HEK293 (cell line): ENCODE results near the gene HINT1.

ENCODE experiments used
- CTCF ChIA-PET: fragments of 350-600 bp; formaldehyde crosslinking; extraction: SDS; loops from one replicate; lab custom pipeline; 2021; ENCODE audit warnings: antibody characterized with exemption; lab: Yijun Ruan, JAX
- POLR2A ChIA-PET: fragments of 300-600 bp; formaldehyde crosslinking; extraction: SDS; loops from one replicate; lab custom pipeline; 2020; ENCODE audit warnings: antibody characterized with exemption, inconsistent platforms; lab: Yijun Ruan, JAX
- H3K27ac ChIP-seq: fragments of 200-500 bp; sonication (Bioruptor generic); 2 replicates; pipeline ENCODE4 v1.5.1; 2014; ENCODE audit warnings: low read depth, low read length, control low read depth, inconsistent platforms; ENCODE audit errors: extremely low read depth
- H3K36me3 ChIP-seq, 2 experiments: fragments of 200-500 bp in 1 of 2; sonication (Bioruptor generic) in 1 of 2; 1 replicate in 1 of 2; 2 replicates in 1 of 2; pipeline ENCODE4 v1.5.1; 2014 to 2017; ENCODE audit warnings: inconsistent platforms in 2 of 2, low read length in 2 of 2; ENCODE audit not compliant: control insufficient read depth in 2 of 2, insufficient read depth in 1 of 2
- H3K4me1 ChIP-seq: fragments of 200-500 bp; sonication (Bioruptor generic); 2 replicates; pipeline ENCODE4 v1.5.1; 2014; ENCODE audit warnings: mild to moderate bottlenecking, low read length, inconsistent platforms; ENCODE audit not compliant: control insufficient read depth, insufficient read depth
- H3K4me3 ChIP-seq: 2 replicates; pipeline ENCODE4 v1.5.1; 2011; ENCODE audit warnings: low read depth, mild to moderate bottlenecking, control low read depth, low read length, moderate library complexity
- H3K9me3 ChIP-seq: fragments of 200-500 bp; sonication (Bioruptor generic); 2 replicates; pipeline ENCODE4 v1.5.1; 2014; ENCODE audit warnings: low read depth, low read length, inconsistent platforms; ENCODE audit not compliant: control insufficient read depth, insufficient read depth
- AEBP2 ChIP-seq: fragments of 450-650 bp; formaldehyde crosslinking; IDR thresholded peaks from 2 replicates; pipeline ENCODE4 v1.5.1; 2016; ENCODE audit warnings: missing biosample characterization, missing genetic modification characterization, borderline replicate concordance
- FEZF1 ChIP-seq: fragments of 450-650 bp; formaldehyde crosslinking; IDR thresholded peaks from 2 replicates; pipeline ENCODE4 v1.5.1; 2016; ENCODE audit warnings: missing biosample characterization, missing genetic modification characterization
- HOXA7 ChIP-seq: sonication (generic); formaldehyde crosslinking; IDR thresholded peaks from 2 replicates; pipeline ENCODE4 v1.8.1; 2022; ENCODE audit warnings: missing genetic modification reagents, borderline replicate concordance
- KLF8 ChIP-seq: fragments of 450-650 bp; formaldehyde crosslinking; IDR thresholded peaks from 2 replicates; pipeline ENCODE4 v1.5.1; 2016; ENCODE audit warnings: missing biosample characterization, missing genetic modification characterization
- KLF9 ChIP-seq: fragments of 450-650 bp; formaldehyde crosslinking; IDR thresholded peaks from 2 replicates; pipeline ENCODE4 v1.5.1; 2016; ENCODE audit warnings: missing biosample characterization, missing genetic modification characterization, low read depth
- MZF1 ChIP-seq: fragments of 450-650 bp; formaldehyde crosslinking; IDR thresholded peaks from 2 replicates; pipeline ENCODE4 v1.5.1; 2017; ENCODE audit warnings: missing biosample characterization, missing genetic modification characterization, borderline replicate concordance
- PRDM1 ChIP-seq: fragments of 450-650 bp; formaldehyde crosslinking; IDR thresholded peaks from 2 replicates; pipeline ENCODE4; 2016; ENCODE audit warnings: missing biosample characterization, missing genetic modification characterization
- REPIN1 ChIP-seq: fragments of 450-650 bp; formaldehyde crosslinking; IDR thresholded peaks from 2 replicates; pipeline ENCODE4 v1.5.1; 2017; ENCODE audit warnings: missing biosample characterization, missing genetic modification characterization, low read depth
- SALL2 ChIP-seq: fragments of 450-650 bp; formaldehyde crosslinking; IDR thresholded peaks from 2 replicates; pipeline ENCODE4 v1.5.0; 2017; ENCODE audit warnings: missing biosample characterization, mild to moderate bottlenecking, missing genetic modification characterization, borderline replicate concordance
- SETDB1 ChIP-seq: IDR thresholded peaks from one replicate; pipeline ENCODE4 v1.6.1; 2017; ENCODE audit warnings: mild to moderate bottlenecking, low read length, moderate library complexity, mixed read lengths; ENCODE audit not compliant: insufficient read length
- SP3 ChIP-seq: fragments of 450-650 bp; formaldehyde crosslinking; IDR thresholded peaks from 2 replicates; pipeline ENCODE4 v1.5.1; 2016; ENCODE audit warnings: missing biosample characterization, missing genetic modification characterization
- YY1 ChIP-seq: fragments of 450-650 bp; formaldehyde crosslinking; IDR thresholded peaks from 2 replicates; pipeline ENCODE4 v1.5.1; 2018; ENCODE audit warnings: missing biosample characterization, missing genetic modification characterization
- ZBTB6 ChIP-seq: fragments of 450-650 bp; formaldehyde crosslinking; IDR thresholded peaks from 2 replicates; pipeline ENCODE4 v1.5.1; 2017; ENCODE audit warnings: missing biosample characterization, missing genetic modification characterization
- ZBTB7A ChIP-seq: fragments of 450-650 bp; formaldehyde crosslinking; IDR thresholded peaks from 2 replicates; pipeline ENCODE4 v1.5.1; 2016; ENCODE audit warnings: low read depth, missing biosample characterization, missing genetic modification characterization
- ZFHX2 ChIP-seq: fragments of 450-650 bp; formaldehyde crosslinking; conservative IDR thresholded peaks from 2 replicates; pipeline ENCODE4 v1.5.1; 2016; ENCODE audit warnings: missing biosample characterization, missing genetic modification characterization
- ZFP69B ChIP-seq: fragments of 450-650 bp; formaldehyde crosslinking; IDR thresholded peaks from 2 replicates; pipeline ENCODE4 v1.5.1; 2016; ENCODE audit warnings: missing biosample characterization, missing genetic modification characterization
- ZNF16 ChIP-seq: fragments of 450-650 bp; formaldehyde crosslinking; IDR thresholded peaks from 2 replicates; pipeline ENCODE4 v1.5.1; 2016; ENCODE audit warnings: low read depth, missing biosample characterization, missing genetic modification characterization
- ZNF169 ChIP-seq: fragments of 450-650 bp; formaldehyde crosslinking; IDR thresholded peaks from 2 replicates; pipeline ENCODE4 v1.5.1; 2016; ENCODE audit warnings: missing biosample characterization, missing genetic modification characterization
- ZNF221 ChIP-seq: fragments of 450-650 bp; formaldehyde crosslinking; IDR thresholded peaks from 2 replicates; pipeline ENCODE4 v1.5.1; 2017; ENCODE audit warnings: missing biosample characterization, missing genetic modification characterization, borderline replicate concordance
- ZNF280D ChIP-seq: fragments of 450-650 bp; formaldehyde crosslinking; IDR thresholded peaks from 2 replicates; pipeline ENCODE4 v1.5.1; 2016; ENCODE audit warnings: missing biosample characterization, missing genetic modification characterization
- ZNF335 ChIP-seq: fragments of 450-650 bp; formaldehyde crosslinking; conservative IDR thresholded peaks from 2 replicates; pipeline ENCODE4 v1.5.1; 2016; ENCODE audit warnings: missing biosample characterization, missing genetic modification characterization
- ZNF521 ChIP-seq: fragments of 450-650 bp; formaldehyde crosslinking; IDR thresholded peaks from 2 replicates; pipeline ENCODE4 v1.5.1; 2017; ENCODE audit warnings: missing biosample characterization, mild to moderate bottlenecking, missing genetic modification characterization
- ZNF530 ChIP-seq: fragments of 450-650 bp; formaldehyde crosslinking; IDR thresholded peaks from 2 replicates; pipeline ENCODE4 v1.5.1; 2016; ENCODE audit warnings: low read depth, missing biosample characterization, missing genetic modification characterization
- ZNF571 ChIP-seq: fragments of 450-650 bp; formaldehyde crosslinking; IDR thresholded peaks from 2 replicates; pipeline ENCODE4 v1.5.0; 2017; ENCODE audit warnings: missing biosample characterization, missing genetic modification characterization
- ZNF580 ChIP-seq: fragments of 450-650 bp; formaldehyde crosslinking; IDR thresholded peaks from 2 replicates; pipeline ENCODE4 v1.5.1; 2016; ENCODE audit warnings: missing biosample characterization, missing genetic modification characterization
- ZNF585B ChIP-seq: fragments of 450-650 bp; formaldehyde crosslinking; IDR thresholded peaks from 2 replicates; pipeline ENCODE4 v1.5.1; 2016; ENCODE audit warnings: missing biosample characterization, missing genetic modification characterization
- ZNF600 ChIP-seq: fragments of 450-650 bp; formaldehyde crosslinking; IDR thresholded peaks from 2 replicates; pipeline ENCODE4 v1.5.1; 2016; ENCODE audit warnings: missing biosample characterization, missing genetic modification characterization
- ZNF621 ChIP-seq: fragments of 450-650 bp; formaldehyde crosslinking; IDR thresholded peaks from 2 replicates; pipeline ENCODE4 v1.5.1; 2017; ENCODE audit warnings: missing biosample characterization, missing genetic modification characterization
- ZNF639 ChIP-seq: fragments of 450-650 bp; formaldehyde crosslinking; IDR thresholded peaks from 2 replicates; pipeline ENCODE4 v1.5.1; 2016; ENCODE audit warnings: missing biosample characterization, missing genetic modification characterization
- ZNF654 ChIP-seq: fragments of 450-650 bp; formaldehyde crosslinking; IDR thresholded peaks from 2 replicates; pipeline ENCODE4 v1.5.1; 2016; ENCODE audit warnings: low read depth, missing biosample characterization, missing genetic modification characterization
- ZNF777 ChIP-seq: fragments of 450-650 bp; formaldehyde crosslinking; IDR thresholded peaks from 2 replicates; pipeline ENCODE4 v1.5.1; 2017; ENCODE audit warnings: missing biosample characterization, missing genetic modification characterization, borderline replicate concordance
- ZNF830 ChIP-seq: fragments of 450-650 bp; IDR thresholded peaks from 2 replicates; pipeline ENCODE4 v1.5.0; 2018; ENCODE audit warnings: missing biosample characterization, missing genetic modification characterization, low read depth, mild to moderate bottlenecking, moderate library complexity
- ZSCAN16 ChIP-seq: fragments of 450-650 bp; formaldehyde crosslinking; IDR thresholded peaks from 2 replicates; pipeline ENCODE4 v1.5.1; 2016; ENCODE audit warnings: missing biosample characterization, missing genetic modification characterization
- ZXDB ChIP-seq: fragments of 450-650 bp; formaldehyde crosslinking; IDR thresholded peaks from 2 replicates; pipeline ENCODE4 v1.5.1; 2016; ENCODE audit warnings: missing biosample characterization, missing genetic modification characterization

Gene HINT1

GRCh38 chr5:131156385-131156784, 8.7 kb downstream of the HINT1 start:
- Histone ChIP-seq H3K4me1 (no peaks in the 10 kb centered on the region), H3K27ac (no peak overlapping the region), H3K36me3 (peaks cover 37 to 39% of the 10 kb centered on the region in 2 experiments), H3K9me3 (no peaks in the 10 kb centered on the region), H3K4me3 (no peak overlapping the region)
- POLR2A ChIA-PET = no interaction called here
- CTCF ChIA-PET = no interaction called here
- TF ChIP-seq SETDB1 (no peak), ZNF585B (no peak), SALL2 (tag by site-specific recombination) (no peak), KLF8 (tag by site-specific recombination) (no peak), ZSCAN16 (no peak), ZNF639 (no peak), AEBP2 (tag by site-specific recombination) (no peak), REPIN1 (no peak), ZNF521 (tag by site-specific recombination) (no peak), ZNF280D (no peak), ZNF571 (no peak), SP3 (tag by site-specific recombination) (no peak), ZFP69B (tag by site-specific recombination) (no peak), ZNF221 (no peak), ZNF16 (tag by site-specific recombination) (no peak), FEZF1 (tag by site-specific recombination) (no peak), ZNF169 (tag by site-specific recombination) (no peak), ZBTB6 (tag by site-specific recombination) (no peak), ZNF777 (no peak), ZNF830 (tag by site-specific recombination) (no peak)

- POLR2A ChIA-PET = no interaction called here
- H3K36me3 ChIP-seq = no peaks in the 10 kb centered on the region; a peak in 1 of 3 replicates
- CTCF ChIA-PET = no interaction called here
- TF ChIP-seq ZFHX2 (tag by site-specific recombination) (no peak), PRDM1 (no peak), ZBTB7A (tag by site-specific recombination) (no peak), ZNF621 (no peak), ZNF530 (no peak), ZXDB (no peak), HOXA7 (no peak), YY1 (tag by site-specific recombination) (no peak), MZF1 (tag by site-specific recombination) (no peak), KLF9 (no peak), ZNF654 (no peak), ZNF580 (no peak), ZNF335 (tag by site-specific recombination) (no peak), ZNF600 (tag by site-specific recombination) (no peak)
These were observed 13.8 kb downstream of the HINT1 start for GRCh38 chr5:131151216-131151615.

More at GRCh38 chr5:131151216-131151615, 13.8 kb downstream of the HINT1 start:
- Histone ChIP-seq H3K27ac (no peak overlapping the region), H3K9me3 (no peaks in the 10 kb centered on the region), H3K4me1 (no peaks in the 10 kb centered on the region), H3K4me3 (no peak overlapping the region)
